Thyroid gland (tissue), 4 donors: ENCODE results near the gene MAML1. TPM values are rescaled to one million over a fixed set of nuclear protein-coding genes. Genes with fewer than 3 reads are reported as not detected.
"Not testable (repeated sequence)": the region's sequence is repeated elsewhere in the genome, so short reads cannot be mapped to it uniquely, and the experiment has no call there.

ENCODE experiments used
- DNase-seq, 2 donors: peaks; one replicate each; pipeline ENCODE4 v3.0.0-alpha.2; 2019
- H3K27ac ChIP-seq, 3 donors: fragments of 200-600 bp; sonication (generic); 1 replicate in 2 of 3; 2 replicates in 1 of 3; pipeline ENCODE4 v1.5.1; 2016 to 2019; ENCODE audit warnings: mild to moderate bottlenecking in 1 of 3, moderate library complexity in 1 of 3
- H3K27me3 ChIP-seq: fragments of 200-600 bp; sonication (generic); one replicate; pipeline ENCODE4 v1.5.1; 2019
- H3K36me3 ChIP-seq, 2 donors: fragments of 200-600 bp; sonication (generic); one replicate each; pipeline ENCODE4 v1.5.1; 2016 to 2019
- H3K4me1 ChIP-seq, 2 donors: fragments of 200-600 bp; sonication (generic); one replicate each; pipeline ENCODE4 v1.5.1; 2017 to 2019
- H3K4me3 ChIP-seq, 3 donors: fragments of 200-600 bp; sonication (generic); replicated peaks in 1 of 3; 1 replicate in 2 of 3; 2 replicates in 1 of 3; pipeline ENCODE4 v1.5.1; 2016; ENCODE audit warnings: mild to moderate bottlenecking in 1 of 3
- H3K9me3 ChIP-seq: fragments of 200-600 bp; sonication (generic); one replicate; pipeline ENCODE4 v1.5.1; 2017
- CTCF ChIP-seq, 6 experiments: fragments of 200-600 bp in 3 of 6; fragments of 450-650 bp in 3 of 6; sonication (generic) in 3 of 6; IDR thresholded peaks; one replicate each; pipeline ENCODE4 v1.5.1; 2016 to 2019; ENCODE audit warnings: antibody characterized with exemption in 6 of 6, mild to moderate bottlenecking in 2 of 6, inconsistent platforms in 1 of 6, moderate library complexity in 1 of 6
- POLR2A ChIP-seq, 2 donors: fragments of 450-650 bp; IDR thresholded peaks; one replicate each; pipeline ENCODE4 v1.6.1; 2017; ENCODE audit warnings: antibody characterized with exemption in 2 of 2, mild to moderate bottlenecking in 2 of 2, moderate library complexity in 1 of 2
- WGBS, 2 donors: methylation state at CpG; one replicate each; pipeline ENCODE4 v1.1.5; 2017; 5-methylcytosine and 5-hydroxymethylcytosine counted together
- intact Hi-C: fragments of 100-400 bp; cut with DNase I; formaldehyde crosslinking; loops from one replicate; pipeline ENCODE4 v1.15.1; 2023
- total RNA-seq, 4 donors: library from RNA; depleted of rRNA; stranded (reverse); fragments of >200 nt; gene quantifications; one replicate each; pipeline ENCODE4 v1.2.3, GENCODE V29; 2016

MAML1 gene
- total RNA-seq, 4 donors from 2014 or later: 27.3 to 46.7 (median 28.0) TPM

DNA sequence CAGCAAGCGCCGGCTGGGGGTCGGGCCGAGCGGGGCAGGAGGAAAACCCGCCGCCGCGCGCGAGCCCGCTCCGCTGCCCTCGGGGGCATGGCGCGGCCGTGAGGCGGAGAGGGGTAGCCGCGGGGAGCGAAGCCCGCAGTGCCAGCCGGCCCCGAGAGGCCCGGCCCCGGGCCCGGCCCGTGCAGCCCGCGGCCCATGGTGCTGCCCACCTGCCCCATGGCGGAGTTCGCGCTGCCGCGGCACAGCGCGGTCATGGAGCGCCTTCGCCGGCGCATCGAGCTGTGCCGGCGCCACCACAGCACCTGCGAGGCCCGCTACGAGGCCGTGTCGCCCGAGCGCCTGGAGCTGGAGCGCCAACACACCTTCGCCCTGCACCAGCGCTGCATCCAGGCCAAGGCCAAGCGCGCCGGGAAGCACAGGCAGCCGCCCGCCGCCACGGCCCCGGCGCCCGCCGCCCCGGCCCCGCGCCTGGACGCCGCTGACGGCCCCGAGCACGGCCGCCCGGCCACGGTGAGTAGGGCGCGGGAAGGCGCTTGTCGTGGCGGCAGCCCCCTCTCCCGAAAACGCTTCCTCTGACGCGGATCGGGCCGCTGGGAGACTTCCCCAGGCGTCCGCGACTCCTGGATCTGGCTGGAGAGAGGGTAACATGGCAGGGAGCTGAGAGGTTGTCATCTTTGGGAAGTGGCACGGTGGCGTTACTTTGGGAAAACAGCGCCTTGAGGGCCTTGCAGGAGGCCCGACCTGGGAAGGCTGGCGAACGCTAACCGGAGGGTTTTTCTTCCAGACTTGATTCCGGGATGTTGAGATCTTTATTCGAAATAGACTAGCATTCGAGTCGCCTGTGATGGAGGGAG is 523 bp downstream of the MAML1 start:
- Histone ChIP-seq H3K36me3 (peaks cover 13 to 18% of the 10 kb centered on the region in 2 donors), H3K4me1 (peaks cover 46 to 48% of the 10 kb centered on the region in 2 donors), H3K27me3 (no peaks in the 10 kb centered on the region), H3K9me3 (no peaks in the 10 kb centered on the region), H3K27ac (peak overlapping the region; percentile 72 to 95 (median 87)), H3K4me3 (peak overlapping the region; percentile 58 to 75 (median 71))
- 0 to 1% methylated on average over 11 to 31 of the region's 101 CpGs for WGBS, 2 donors
- intact Hi-C loops: no loop called here
- DNase-seq: peak; percentile 53 to 56
- TF ChIP-seq POLR2A (IDR thresholded peaks at IDR 0.05) (no peak), CTCF (IDR thresholded peaks at IDR 0.05) (no peak)

- Histone ChIP-seq H3K27me3 (no peaks in the 10 kb centered on the region), H3K4me1 (peaks cover 46 to 52% of the 10 kb centered on the region in 2 donors), H3K9me3 (no peaks in the 10 kb centered on the region), H3K4me3 (peak overlapping the region in 2 of 3 donors; percentile 71 to 75), H3K36me3 (peaks cover 8 to 12% of the 10 kb centered on the region in 2 donors), H3K27ac (peak overlapping the region; percentile 72 to 95 (median 87))
- no peak for DNase-seq
- TF ChIP-seq POLR2A (IDR thresholded peaks at IDR 0.05) (no peak), CTCF (IDR thresholded peaks at IDR 0.05) (no peak)
- intact Hi-C loops: no loop called here
- 0% methylated on average over 2 of the region's 2 CpGs for WGBS, 2 donors
Observed at GRCh38 chr5:179733772-179734126, 1.1 kb downstream of the MAML1 start.

- peak overlapping the region in 1 of 3 donors; percentile 87 for H3K27ac ChIP-seq
- H3K4me3 ChIP-seq: no peak overlapping the region
- 80 to 84% methylated on average over 12 of the region's 12 CpGs for WGBS, 2 donors
- no peak for DNase-seq
- H3K27me3 ChIP-seq: no peaks in the 10 kb centered on the region
- intact Hi-C loops: no loop called here
- H3K36me3 ChIP-seq: peaks cover 0 to 3% of the 10 kb centered on the region in 2 donors
- H3K9me3 ChIP-seq: no peaks in the 10 kb centered on the region
- no peak for TF ChIP-seq POLR2A (IDR thresholded peaks at IDR 0.05)
- TF ChIP-seq CTCF (IDR thresholded peaks at IDR 0.05): no peak
- H3K4me1 ChIP-seq: peaks cover 46 to 52% of the 10 kb centered on the region in 2 donors
Observed at GRCh38 chr5:179734536-179735164, 2.0 kb downstream of the MAML1 start.

DNA sequence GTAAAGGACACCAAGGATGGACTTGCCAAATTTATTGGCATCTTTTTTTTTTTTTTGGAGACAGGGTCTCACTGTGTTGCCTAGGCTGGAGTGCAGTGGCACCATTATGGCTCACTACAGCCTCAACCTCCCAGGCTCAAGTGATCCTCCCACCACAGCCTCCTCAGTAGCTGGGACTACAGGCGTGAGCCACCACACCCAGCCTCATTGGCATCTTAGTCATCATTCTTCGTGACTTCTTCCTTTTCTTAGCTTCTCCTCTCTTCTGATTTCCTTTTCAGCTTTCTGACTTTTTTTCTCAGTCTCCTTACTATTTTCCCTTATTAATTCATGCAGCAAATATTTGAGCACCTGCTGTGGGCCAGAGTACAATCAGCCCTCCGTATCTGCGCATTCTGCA is 6.1 kb downstream of the MAML1 start:
- WGBS, 2 donors: 95% methylated on average over 4 of the region's 4 CpGs
- TF ChIP-seq CTCF (IDR thresholded peaks at IDR 0.05) (no peak), POLR2A (IDR thresholded peaks at IDR 0.05) (no peak)
- H3K27me3 ChIP-seq: no peaks in the 10 kb centered on the region
- H3K9me3 ChIP-seq: no peaks in the 10 kb centered on the region
- H3K4me3 ChIP-seq: no peak overlapping the region
- no peak overlapping the region for H3K27ac ChIP-seq
- H3K4me1 ChIP-seq: peaks cover 40 to 47% of the 10 kb centered on the region in 2 donors
- no peaks in the 10 kb centered on the region for H3K36me3 ChIP-seq
- intact Hi-C loops: no loop called here
- no peak for DNase-seq

DNA sequence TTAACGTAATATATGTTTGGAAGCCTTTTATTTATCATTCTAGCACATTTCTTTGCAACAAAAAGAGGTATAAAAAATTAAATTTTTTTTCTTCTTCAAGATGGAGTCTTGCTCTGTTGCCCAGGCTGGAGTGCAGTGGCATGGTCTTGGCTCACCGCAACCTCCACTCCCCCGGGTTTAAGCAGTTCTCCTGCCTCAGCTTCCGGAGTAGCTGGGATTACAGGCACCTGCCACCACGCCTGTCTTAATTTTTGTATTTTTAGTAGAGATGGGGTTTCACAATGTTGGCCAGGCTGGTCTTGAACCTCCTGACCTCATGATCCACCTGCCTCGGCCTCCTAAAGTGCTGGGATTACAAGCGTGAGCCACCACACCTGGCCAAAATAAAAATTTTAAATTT is 11.5 kb downstream of the MAML1 start:
- intact Hi-C loops, H3K9me3 ChIP-seq, DNase-seq, H3K27me3 ChIP-seq, H3K27ac ChIP-seq, H3K4me3 ChIP-seq, H3K4me1 ChIP-seq, H3K36me3 ChIP-seq: not testable (repeated sequence)
- WGBS, 2 donors: 90 to 95% methylated on average over 7 of the region's 7 CpGs
